HG03354 (cell line): Measurements from ENCODE around the gene OGN.
"Not testable (repeated sequence)": the region's sequence is repeated elsewhere in the genome, so short reads cannot be mapped to it uniquely, and the experiment has no call there.

Experiments
- ATAC-seq: cut with Tn5 transposase; IDR thresholded peaks from one replicate; pipeline ENCODE4 v1.9.1; 2021; ENCODE audit warnings: mild to moderate bottlenecking; ENCODE audit not compliant: unreplicated experiment, poor library complexity, severe bottlenecking

Gene OGN, protein sequence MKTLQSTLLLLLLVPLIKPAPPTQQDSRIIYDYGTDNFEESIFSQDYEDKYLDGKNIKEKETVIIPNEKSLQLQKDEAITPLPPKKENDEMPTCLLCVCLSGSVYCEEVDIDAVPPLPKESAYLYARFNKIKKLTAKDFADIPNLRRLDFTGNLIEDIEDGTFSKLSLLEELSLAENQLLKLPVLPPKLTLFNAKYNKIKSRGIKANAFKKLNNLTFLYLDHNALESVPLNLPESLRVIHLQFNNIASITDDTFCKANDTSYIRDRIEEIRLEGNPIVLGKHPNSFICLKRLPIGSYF

GRCh38 chr9:92404042-92404836 lies at the start of gene OGN:
Gene OGN (minus strand): TSS chr9:92404578. CDS start chr9:92403407, 1,171 bp downstream.
- ATAC-seq = no peak

DNA sequence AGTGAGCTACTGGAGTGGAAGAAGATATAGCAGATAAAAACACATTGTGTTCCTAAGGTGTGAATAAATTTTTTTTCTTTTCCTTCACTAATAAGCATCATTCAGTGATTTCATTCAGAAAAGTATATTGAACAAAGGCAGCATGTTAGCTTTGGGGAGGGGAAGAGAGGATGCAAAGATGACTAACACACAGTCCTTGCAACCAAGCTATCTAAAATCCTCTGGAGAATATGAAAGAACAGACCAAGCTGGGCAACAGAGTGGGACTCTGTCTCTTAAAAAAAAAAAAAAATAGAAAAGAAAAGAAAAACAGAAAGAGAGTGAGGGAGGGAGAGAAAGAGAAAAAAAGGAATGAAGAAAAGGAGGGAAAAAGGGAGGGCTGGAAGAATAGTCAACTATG lies 42.2 kb upstream of the OGN start:
- ATAC-seq = no peak

DNA sequence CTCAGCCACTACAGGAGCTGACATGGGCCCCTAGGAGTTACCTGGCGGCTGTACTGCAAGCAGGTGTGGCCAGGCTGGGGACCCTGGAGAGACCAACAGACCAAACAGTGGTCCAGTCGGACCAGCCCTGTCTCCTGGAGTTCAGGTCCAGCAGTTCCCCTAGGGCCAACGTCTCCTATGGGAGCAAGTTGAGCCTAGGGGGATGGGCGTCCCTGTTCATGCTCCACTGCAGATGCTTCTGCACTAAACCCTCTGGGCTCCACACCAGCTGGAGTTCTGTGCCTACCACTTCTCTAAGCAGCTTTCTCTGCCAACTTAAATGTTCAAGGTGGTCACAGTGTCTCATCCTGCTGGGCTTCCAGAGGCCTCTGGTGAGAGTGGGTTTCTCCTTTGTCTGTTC lies 40.5 kb upstream of the OGN start:
- ATAC-seq = no peak

- no peak for ATAC-seq
These were observed 36.3 kb upstream of the OGN start for GRCh38 chr9:92440751-92441046.

DNA sequence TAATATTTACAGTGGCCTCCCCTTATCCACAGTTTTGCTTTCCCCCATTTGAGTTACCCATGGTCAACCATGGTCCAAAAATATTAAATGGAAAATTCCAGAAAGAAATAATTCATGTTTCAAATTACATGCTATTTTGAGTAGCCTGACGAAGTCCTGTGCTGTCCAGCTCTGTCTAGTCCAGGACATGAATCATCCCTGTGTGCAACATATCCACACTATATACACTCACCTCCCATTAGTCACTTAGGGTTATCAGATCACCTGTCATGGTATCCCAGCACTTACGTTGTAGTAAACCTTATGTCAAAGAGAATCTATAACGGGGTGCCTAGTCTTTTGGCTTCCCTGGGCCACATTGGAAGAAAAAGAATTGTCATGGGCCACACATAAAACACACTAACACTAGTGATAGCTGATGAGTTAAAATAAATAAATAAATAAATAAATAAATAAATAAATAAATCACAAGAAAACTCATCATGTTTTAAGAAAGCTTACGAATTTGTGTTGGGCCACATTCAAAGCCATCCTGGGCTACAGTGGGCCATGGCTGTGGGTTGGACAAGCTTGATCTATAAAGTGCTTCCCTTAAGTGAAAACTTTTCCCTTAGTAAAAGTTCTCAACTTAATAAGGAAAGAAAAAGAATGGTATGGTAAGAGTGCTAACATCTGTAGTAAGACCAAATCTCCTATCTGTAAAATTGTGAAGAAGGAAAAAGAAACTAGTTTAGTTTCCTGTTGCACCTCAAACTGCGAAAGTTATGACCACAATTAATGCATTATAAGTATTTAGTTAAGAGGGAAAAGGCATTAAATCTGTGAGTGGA lies 35.8 kb upstream of the OGN start:
- ATAC-seq = no peak

GRCh38 chr9:92438900-92439526 lies 34.6 kb upstream of the OGN start:
- ATAC-seq = no peak

DNA sequence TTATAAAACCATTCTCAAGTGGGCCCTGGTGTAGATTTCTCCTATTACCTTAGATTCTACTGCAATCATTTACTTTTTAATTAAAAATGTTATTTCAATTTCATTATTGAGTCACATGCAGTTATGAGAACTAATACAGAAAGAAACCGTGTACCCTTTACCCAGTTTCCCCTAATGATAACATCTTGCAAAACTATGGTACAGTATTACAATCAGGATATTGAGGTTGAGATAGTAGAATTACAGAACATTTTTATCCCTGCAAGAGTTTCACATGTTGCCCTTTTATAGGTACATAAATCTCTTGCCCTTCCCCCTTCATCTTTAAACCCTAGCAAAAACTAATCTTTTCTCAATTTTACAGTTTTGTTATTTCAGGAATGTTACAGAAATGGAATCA lies 30.9 kb upstream of the OGN start:
- ATAC-seq = no peak

- no peak for ATAC-seq
These were observed 28.7 kb upstream of the OGN start for GRCh38 chr9:92432972-92433548.

- ATAC-seq = no peak
These were observed 28.0 kb upstream of the OGN start for GRCh38 chr9:92432350-92432749.

GRCh38 chr9:92429836-92430235 lies 25.5 kb upstream of the OGN start:
- no peak for ATAC-seq

DNA sequence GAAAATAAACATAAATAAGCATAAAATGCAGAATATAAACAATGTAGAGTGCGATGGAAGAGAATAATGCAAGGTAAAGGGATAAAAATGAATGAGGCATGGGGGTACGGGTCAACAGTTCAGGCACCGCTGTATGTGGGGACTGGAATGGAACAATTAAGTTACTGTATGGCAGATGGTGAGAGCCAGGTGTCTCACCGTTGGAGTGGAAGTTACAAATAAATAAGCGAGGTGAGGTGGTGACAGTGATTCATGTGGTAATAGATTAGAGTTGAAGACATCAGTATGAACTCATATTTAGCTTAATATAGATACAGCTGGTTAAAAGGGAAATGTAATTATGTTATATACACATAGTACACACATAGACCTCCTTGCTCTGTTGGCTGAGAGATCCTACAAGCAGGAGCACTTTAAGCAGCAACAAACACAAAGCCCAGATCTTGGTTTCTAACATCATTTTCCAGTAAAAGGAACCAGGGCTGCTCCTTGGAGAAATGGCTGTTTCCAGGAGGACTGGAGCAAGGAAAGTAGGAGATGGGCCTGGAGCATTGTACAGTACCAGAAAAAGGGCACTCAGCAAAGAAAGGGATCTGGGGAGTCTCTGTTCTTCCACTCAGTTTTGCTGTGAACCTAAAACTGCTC lies 22.2 kb upstream of the OGN start:
- ATAC-seq = no peak

- no peak for ATAC-seq
These were observed 21.1 kb upstream of the OGN start for GRCh38 chr9:92425474-92425873.

- ATAC-seq = no peak
These were observed 20.0 kb upstream of the OGN start, which contains the start of gene OMD for GRCh38 chr9:92424340-92424739. Gene OMD (minus strand): TSS chr9:92424471. CDS start chr9:92417558, 6,913 bp downstream.

DNA sequence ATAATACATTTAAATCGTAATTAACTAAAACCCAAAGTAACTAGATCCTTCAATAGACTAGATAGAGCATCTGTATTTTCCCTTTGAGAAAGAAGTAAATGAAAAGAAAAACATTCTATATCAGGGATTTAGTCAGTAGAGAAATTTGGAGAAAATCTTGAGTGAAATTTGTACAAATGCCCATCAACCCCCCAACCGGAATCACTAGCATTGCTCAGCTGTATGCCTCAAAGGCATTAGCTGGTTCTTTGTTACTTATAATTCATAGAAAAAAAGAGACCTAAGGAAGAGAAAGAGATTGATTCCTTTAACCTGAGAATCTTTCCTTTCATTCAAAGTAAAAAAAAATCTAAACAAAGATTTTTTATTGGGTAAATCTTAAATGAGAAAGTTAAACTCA lies 19.2 kb upstream of the OGN start:
- no peak for ATAC-seq

DNA sequence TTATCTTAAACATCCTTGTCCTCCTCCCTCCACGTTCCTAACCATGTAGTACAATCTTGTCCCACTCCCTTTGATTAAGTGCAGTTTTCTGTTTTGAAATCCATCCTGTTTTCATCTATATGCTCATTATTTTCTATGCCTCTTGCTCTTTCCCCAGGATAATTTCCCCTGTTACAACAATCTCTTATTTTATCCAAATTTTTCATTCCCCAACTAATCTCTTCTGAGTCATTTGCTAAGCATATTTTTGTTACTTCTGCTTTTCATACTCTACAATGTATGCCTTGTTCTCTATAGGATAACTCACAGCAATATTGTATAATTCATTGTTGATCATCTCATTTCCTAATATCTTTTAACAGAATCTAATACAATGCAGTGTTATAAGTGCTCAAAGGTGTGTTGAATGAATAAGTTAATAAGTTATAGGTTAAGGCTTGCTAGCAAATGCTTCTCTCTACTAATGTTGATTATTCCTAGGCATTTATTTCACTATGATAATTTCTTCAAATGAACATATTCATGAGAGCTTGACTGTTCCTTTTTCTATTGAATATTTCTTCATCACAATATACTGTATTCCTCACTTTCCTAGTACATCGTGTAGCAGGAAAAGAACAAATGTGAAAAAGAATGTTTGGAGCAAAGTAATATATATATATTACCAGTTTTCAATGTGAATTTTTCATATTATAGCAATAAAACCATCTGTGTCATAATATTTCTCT lies 18.4 kb upstream of the OGN start:
- ATAC-seq = no peak

DNA sequence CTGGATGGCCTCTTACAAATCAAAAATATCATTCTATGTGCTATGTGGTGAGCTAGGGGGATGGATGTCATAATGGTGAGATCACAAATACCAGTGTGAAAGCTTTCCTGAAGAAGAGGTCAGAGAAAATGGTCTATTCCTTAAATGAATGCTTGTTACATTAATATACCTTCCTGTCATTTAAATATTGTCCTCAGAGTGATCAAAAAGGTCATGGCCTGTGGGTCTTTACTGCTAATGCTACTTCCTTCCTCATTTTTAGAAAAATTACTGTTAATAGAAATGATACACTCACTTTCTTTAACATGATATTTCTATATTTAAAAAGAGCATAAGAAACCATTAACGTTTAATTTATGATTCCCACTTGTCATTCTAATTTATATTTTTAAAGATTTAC lies 10.2 kb upstream of the OGN start:
- ATAC-seq = no peak

- ATAC-seq = not testable (repeated sequence)
These were observed 6.8 kb upstream of the OGN start for GRCh38 chr9:92411157-92411556.

GRCh38 chr9:92408747-92409478 lies 4.5 kb upstream of the OGN start:
- no peak for ATAC-seq
